ENCODE results near the gene DDX3X.

- TF ChIP-seq CTCF (IDR thresholded peaks at IDR 0.05) (no peak), POLR2AphosphoS5 (IDR thresholded peaks at IDR 0.05; ENCODE audit: low read depth, low read length) (no peak)
Measured at GRCh38 chrX:41337140-41337539, 3.2 kb downstream of the DDX3X start.

Measured in Panc1 (cell line).